Activated naive CD4-positive, alpha-beta T cell treated with anti-CD3 and anti-CD28 coated beads for 36 hours (primary cell): ENCODE data around the gene GCLM. TPM values are rescaled to one million over a fixed set of nuclear protein-coding genes. Genes with fewer than 3 reads are reported as not detected.
"Not testable (repeated sequence)": the region's sequence is repeated elsewhere in the genome, so short reads cannot be mapped to it uniquely, and the experiment has no call there.

Experiments used
- CTCF ChIA-PET: fragments of 350-600 bp; sonication (Branson Sonifier 250); formaldehyde crosslinking; loops from one replicate; lab custom pipeline; 2021; ENCODE audit warnings: antibody characterized with exemption; lab: Charles Lee
- DNase-seq: peaks from one replicate; pipeline ENCODE4 v3.0.0-alpha.2; 2020
- H3K27ac Mint-ChIP-seq: one replicate; pipeline ENCODE4 v1.8.0; 2021; ENCODE audit warnings: mild to moderate bottlenecking, mixed read lengths
- H3K27me3 Mint-ChIP-seq: one replicate; pipeline ENCODE4 v1.8.0; 2021; ENCODE audit warnings: low read depth, mixed read lengths
- H3K36me3 Mint-ChIP-seq: one replicate; pipeline ENCODE4 v1.8.0; 2021; ENCODE audit warnings: low read depth, mixed read lengths
- H3K4me1 Mint-ChIP-seq: one replicate; pipeline ENCODE4 v1.8.0; 2021; ENCODE audit warnings: low read depth, mixed read lengths
- H3K4me3 Mint-ChIP-seq: one replicate; pipeline ENCODE4 v1.8.0; 2021; ENCODE audit warnings: mild to moderate bottlenecking, moderate library complexity, mixed read lengths
- H3K9me3 Mint-ChIP-seq: one replicate; pipeline ENCODE4 v1.8.0; 2021; ENCODE audit warnings: mixed read lengths
- intact Hi-C: fragments of 100-400 bp; cut with micrococcal nuclease; formaldehyde crosslinking; loops from one replicate; pipeline ENCODE4 v1.15.1; 2023
- total RNA-seq, 2 experiments: library from RNA; stranded (reverse); gene quantifications; one replicate each; pipeline ENCODE4 v1.2.3, GENCODE V29; 2021

Gene GCLM
- total RNA-seq, 2 experiments from 2014 or later = 19.5 to 22.7 TPM

DNA sequence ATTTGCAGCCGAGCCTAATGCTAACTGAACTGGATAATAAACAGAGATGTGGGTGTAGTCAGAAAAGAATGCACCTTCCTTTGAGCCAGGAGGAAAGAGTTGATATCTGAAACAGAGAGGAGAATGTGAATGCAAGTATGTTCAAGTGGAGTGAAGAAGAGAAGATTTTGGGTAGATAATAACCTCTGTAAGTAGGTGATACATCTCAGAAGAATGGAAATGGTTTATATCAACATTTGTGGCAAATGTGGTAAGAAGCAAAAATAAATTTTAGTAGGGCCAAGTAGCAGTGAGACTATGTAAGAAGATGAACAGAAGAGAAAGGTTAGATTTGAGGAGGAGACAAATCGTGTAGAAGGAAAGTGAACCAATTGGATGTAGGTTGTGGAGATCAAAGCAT is 28.5 kb downstream of the GCLM start:
- peaks cover 30% of the 10 kb centered on the region for H3K4me1 Mint-ChIP-seq
- intact Hi-C loops = no loop called here
- H3K9me3 Mint-ChIP-seq = no peaks in the 10 kb centered on the region
- CTCF ChIA-PET = no interaction called here
- no peak for DNase-seq
- no peaks in the 10 kb centered on the region for H3K27me3 Mint-ChIP-seq
- H3K27ac Mint-ChIP-seq = peak overlapping the region; percentile 15
- peaks cover 30% of the 10 kb centered on the region for H3K36me3 Mint-ChIP-seq
- H3K4me3 Mint-ChIP-seq = no peak overlapping the region

DNA sequence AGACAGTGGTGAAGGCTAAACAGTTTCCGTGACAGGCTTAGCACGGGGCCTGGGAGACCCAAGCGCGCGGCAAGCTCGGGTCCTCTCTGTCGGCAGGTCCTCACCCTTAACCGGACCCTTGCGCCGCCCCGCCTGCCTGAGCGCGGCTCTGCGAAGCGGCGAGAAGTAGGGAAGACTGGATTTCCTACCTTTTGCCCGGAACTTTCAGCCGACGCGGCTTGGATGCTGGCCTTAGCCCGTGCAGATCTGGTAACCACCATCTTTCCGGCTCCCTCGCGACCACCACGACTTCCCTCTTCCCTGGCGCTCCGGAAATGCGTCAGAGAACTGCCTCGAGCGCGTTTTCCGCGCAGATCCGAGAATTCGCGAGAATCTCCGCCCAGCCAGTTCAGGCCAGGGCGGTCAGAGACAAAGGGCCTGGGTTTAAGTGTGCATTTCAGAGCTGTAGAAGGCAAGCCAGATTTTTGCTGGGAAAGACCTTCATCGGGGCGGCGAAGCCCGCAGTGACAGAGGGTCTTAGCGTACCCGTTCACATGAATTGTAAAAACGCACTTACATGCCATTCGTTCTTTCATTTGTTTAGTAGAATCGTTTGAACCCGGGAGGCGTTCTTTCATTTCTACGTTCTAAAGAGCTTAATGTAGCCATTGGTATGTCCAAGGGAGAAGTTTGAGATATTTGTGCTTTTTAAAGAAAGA is 30.2 kb downstream of the GCLM start, which contains the start of gene DNTTIP2:
Gene DNTTIP2 (minus strand): TSS at position 318 of the 698 bp plus-strand sequence. CDS start 58 bp downstream, at position 260.
- no peaks in the 10 kb centered on the region for H3K9me3 Mint-ChIP-seq
- CTCF ChIA-PET = interaction anchor here (0.6 to 1.9 kb wide), 3 partner anchors 29 to 94 kb away, joined by 3 to 6 read pairs (median 4); partner anchors contain the start of gene GCLM
- H3K36me3 Mint-ChIP-seq = peaks cover 39% of the 10 kb centered on the region
- intact Hi-C loops = loop anchor here (1.0 kb wide), 7 partner anchors 30 to 800 kb away; partner anchors contain the start of genes CCDC18, DR1, GCLM and MTF2
- DNase-seq = peak; percentile 95
- peaks cover 42% of the 10 kb centered on the region for H3K4me1 Mint-ChIP-seq
- peak within 1 kb of the TSS; percentile 92 for H3K4me3 Mint-ChIP-seq
- H3K27ac Mint-ChIP-seq = peak within 1 kb of the TSS; percentile 97
- no peaks in the 10 kb centered on the region for H3K27me3 Mint-ChIP-seq

DNA sequence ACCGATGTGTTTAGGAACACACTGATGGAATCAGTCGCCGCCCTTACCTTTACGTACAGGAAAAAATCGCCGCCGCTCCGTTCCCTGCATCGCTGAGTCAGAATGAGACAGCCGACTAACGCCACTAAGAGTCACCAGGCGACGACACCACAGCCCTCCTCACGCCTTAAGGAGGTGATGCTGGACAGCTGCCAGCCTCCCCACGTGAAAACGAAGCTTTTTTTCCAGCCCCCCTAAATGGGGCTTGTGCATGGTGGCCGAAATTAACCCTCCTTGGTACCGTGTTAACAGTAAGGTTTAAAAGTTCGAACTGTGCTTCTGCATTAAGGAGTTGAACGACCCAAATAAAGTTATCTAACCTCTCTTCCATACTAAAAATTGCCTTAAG is 30.7 kb downstream of the GCLM start:
- Mint-ChIP-seq H3K27ac (peak overlapping the region; percentile 97), H3K27me3 (no peaks in the 10 kb centered on the region), H3K4me3 (peak overlapping the region; percentile 92), H3K36me3 (peaks cover 43% of the 10 kb centered on the region), H3K4me1 (peaks cover 44% of the 10 kb centered on the region), H3K9me3 (no peaks in the 10 kb centered on the region)
- intact Hi-C loops = loop anchor here (1.0 kb wide), 2 partner anchors 159 to 506 kb away; no protein-coding TSS in a partner anchor
- peak; percentile 70 for DNase-seq
- CTCF ChIA-PET = interaction anchor here (1.3 to 1.9 kb wide), 2 partner anchors 29 to 31 kb away, joined by 4 to 6 read pairs; partner anchors contain the start of gene GCLM

DNA sequence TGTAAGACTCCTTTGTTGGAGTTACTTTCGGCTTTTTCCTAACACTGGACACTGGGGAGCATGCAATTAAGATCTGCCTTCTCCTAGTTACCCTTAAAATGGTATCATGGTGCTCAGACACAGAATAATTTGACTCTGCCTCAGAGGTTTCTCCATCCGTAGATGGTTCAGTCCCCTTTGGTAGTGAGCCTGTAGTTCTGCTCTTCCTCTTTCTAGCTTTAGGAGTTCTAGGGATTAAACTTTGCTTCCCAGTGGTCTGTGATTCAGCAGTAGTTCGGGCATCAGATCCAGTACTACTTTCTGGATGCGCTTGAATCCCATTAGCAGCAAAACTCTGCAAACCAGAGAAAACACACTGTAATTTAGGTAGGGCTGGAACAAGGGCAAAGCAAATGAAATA is 31.7 kb downstream of the GCLM start:
- H3K36me3 Mint-ChIP-seq = peaks cover 38% of the 10 kb centered on the region
- CTCF ChIA-PET = no interaction called here

DNA sequence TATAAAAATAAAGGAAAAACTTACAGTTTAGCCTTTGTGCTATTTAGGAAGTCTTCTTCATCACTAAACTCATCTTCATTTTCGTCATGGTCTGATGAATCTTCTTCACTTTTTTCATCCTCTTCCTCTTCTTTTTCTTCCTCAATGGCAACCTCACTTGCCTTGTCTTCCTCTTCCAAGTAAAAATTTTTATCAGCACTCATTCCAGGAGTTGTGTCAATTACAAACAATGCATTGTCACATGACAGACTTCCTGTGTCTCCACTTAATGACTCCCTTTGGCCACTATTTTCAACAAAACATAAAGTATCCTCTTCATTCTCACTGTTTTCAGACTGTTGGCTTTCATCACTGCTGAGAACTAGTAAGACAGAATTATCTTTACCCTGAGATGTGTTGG is 33.0 kb downstream of the GCLM start:
- CTCF ChIA-PET = no interaction called here
- peaks cover 50% of the 10 kb centered on the region for H3K36me3 Mint-ChIP-seq
- no peak for DNase-seq
- no peaks in the 10 kb centered on the region for H3K9me3 Mint-ChIP-seq
- H3K27ac Mint-ChIP-seq = peak overlapping the region; percentile 97
- H3K4me1 Mint-ChIP-seq = peaks cover 42% of the 10 kb centered on the region
- H3K27me3 Mint-ChIP-seq = no peaks in the 10 kb centered on the region
- H3K4me3 Mint-ChIP-seq = peak overlapping the region; percentile 61
- intact Hi-C loops = no loop called here

More for the DNA sequence above, 31.7 kb downstream of the GCLM start:
- Mint-ChIP-seq H3K9me3 (no peaks in the 10 kb centered on the region), H3K4me3 (peak overlapping the region; percentile 92), H3K27me3 (no peaks in the 10 kb centered on the region), H3K4me1 (peaks cover 42% of the 10 kb centered on the region), H3K27ac (peak overlapping the region; percentile 97)
- no peak for DNase-seq
- intact Hi-C loops = no loop called here

DNA sequence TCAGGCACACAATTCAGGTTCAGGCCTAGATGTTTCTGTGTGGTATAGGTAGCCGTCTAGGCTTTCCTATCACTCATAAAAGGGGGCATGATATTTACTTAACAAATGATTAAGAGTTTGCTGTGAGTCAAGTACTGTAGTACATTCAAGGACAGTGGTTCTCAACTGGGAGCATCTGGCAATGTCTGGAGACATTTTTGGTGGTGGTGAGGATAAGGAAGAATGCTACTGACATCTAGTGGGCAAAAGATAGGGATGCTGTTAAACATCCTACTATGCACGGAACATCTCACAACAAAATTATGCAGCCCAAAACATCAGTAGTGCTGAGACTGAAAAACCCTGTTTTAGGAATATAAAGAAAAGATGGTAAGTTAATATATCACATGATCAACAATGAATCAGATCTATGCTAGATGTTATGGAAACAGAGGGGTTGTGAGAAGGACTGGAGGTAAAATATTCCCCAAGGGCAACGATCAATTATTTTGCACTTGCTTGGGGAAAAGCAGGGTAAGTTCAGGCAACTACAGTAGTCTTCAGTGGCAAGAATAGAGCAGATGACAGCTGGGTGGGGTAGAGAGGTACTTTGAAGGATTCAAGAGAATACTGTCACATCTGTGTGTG is 35.1 kb downstream of the GCLM start:
- peak; percentile 14 for DNase-seq
- H3K27me3 Mint-ChIP-seq = no peaks in the 10 kb centered on the region

DNA sequence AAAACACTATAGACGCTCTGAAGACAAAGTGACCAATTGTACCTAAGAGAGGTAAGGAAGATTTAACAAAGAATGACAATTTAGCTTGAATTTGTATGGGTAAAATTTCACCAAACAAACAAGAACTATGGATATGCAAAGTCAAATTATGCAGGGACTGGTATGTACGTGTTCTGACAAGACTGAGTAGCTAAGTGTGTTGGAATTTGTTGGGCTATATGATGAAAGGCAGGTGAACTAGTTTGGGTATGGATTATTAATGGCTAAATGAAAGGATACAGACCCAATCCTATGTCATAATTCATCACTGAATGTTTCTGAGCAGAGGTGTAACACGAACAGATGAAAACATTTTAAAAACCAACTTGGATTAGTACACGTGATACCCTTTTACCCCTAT is 37.9 kb downstream of the GCLM start:
- peaks cover 17% of the 10 kb centered on the region for H3K4me1 Mint-ChIP-seq
- CTCF ChIA-PET = interaction anchor here (0.9 kb wide), 1 partner anchor 243 kb away, joined by 4 read pairs; no protein-coding TSS in a partner anchor
- intact Hi-C loops = no loop called here

More for the DNA sequence above, 35.1 kb downstream of the GCLM start:
- intact Hi-C loops = loop anchor here (1.0 kb wide), 2 partner anchors 27 to 244 kb away; no protein-coding TSS in a partner anchor
- CTCF ChIA-PET = no interaction called here
- H3K4me1 Mint-ChIP-seq = peaks cover 36% of the 10 kb centered on the region
- H3K36me3 Mint-ChIP-seq = peaks cover 54% of the 10 kb centered on the region
- no peaks in the 10 kb centered on the region for H3K9me3 Mint-ChIP-seq
- H3K27ac Mint-ChIP-seq = peak overlapping the region; percentile 28
- H3K4me3 Mint-ChIP-seq = no peak overlapping the region

DNA sequence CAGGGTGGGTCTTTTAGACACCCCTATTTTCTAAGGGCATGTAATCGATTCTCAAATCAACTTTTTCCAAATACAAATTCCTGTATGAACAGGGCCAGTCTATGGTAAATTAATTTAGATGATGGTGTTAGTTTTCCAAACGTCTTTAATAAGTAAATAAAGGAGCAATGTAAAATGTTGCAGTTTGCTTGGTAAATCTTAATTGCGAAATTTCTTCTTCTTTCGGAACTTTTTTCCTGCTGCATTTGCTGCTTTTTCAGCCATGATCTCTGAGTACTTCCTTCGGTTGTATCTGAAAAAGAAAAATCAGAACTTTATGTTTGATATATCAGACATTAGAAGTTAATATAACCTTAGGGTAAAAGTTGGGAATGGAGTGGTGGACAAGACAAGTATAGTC is 39.6 kb downstream of the GCLM start:
- Mint-ChIP-seq H3K27ac (no peak overlapping the region), H3K9me3 (no peaks in the 10 kb centered on the region), H3K36me3 (peaks cover 41% of the 10 kb centered on the region), H3K27me3 (no peaks in the 10 kb centered on the region), H3K4me1 (peaks cover 7% of the 10 kb centered on the region), H3K4me3 (no peak overlapping the region)
- DNase-seq = no peak
- intact Hi-C loops = no loop called here
- CTCF ChIA-PET = no interaction called here

More for the DNA sequence above, 37.9 kb downstream of the GCLM start:
- H3K9me3 Mint-ChIP-seq = no peaks in the 10 kb centered on the region
- no peak for DNase-seq
- H3K4me3 Mint-ChIP-seq = no peak overlapping the region
- peaks cover 45% of the 10 kb centered on the region for H3K36me3 Mint-ChIP-seq
- H3K27me3 Mint-ChIP-seq = no peaks in the 10 kb centered on the region
- H3K27ac Mint-ChIP-seq = peak overlapping the region; percentile 52

DNA sequence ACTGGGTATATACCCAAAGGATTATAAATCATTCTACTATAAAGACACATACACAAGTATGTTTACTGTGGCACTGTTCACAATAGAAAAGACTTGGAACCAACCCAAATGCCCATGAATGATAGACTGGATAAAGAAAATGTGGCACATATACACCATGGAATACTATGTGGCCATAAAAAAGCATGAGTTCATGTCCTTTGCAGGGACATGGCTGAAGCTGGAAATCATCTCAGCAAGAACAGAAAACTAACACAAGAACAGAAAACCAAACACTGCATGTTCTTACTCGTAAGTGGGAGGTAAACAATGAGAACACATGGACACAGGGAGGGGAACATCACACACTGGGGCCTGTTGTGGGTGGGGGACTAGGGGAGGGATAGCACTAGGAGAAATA is 40.7 kb downstream of the GCLM start:
- H3K27ac Mint-ChIP-seq, intact Hi-C loops, H3K4me3 Mint-ChIP-seq, H3K27me3 Mint-ChIP-seq, H3K4me1 Mint-ChIP-seq, DNase-seq, H3K9me3 Mint-ChIP-seq: not testable (repeated sequence)
- CTCF ChIA-PET = interaction anchor here (0.5 to 1.0 kb wide), 2 partner anchors 10 to 14 kb away, joined by 3 read pairs; no protein-coding TSS in a partner anchor
- peaks cover 31% of the 10 kb centered on the region for H3K36me3 Mint-ChIP-seq

DNA sequence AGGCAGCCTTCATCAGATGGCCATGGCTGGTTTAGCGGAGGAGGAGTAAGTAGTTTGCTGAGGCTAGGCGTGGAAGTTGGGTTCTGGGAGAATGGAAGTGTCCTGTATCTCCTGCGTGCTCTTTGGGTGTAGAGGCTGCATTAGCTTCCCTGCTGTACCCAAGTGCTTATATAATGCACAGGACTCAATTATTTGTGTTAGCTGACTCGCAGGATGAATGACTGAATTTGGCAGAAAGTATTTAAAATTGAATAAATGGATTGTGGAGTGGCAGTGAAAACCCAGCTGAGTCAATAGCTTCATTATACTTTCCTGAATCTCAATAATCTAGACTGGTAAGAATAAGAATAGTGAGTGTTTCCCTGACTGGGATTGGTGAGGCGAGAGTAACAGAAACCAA is 44.0 kb downstream of the GCLM start:
- CTCF ChIA-PET = no interaction called here
- Mint-ChIP-seq H3K9me3 (no peaks in the 10 kb centered on the region), H3K4me3 (no peak overlapping the region), H3K27me3 (no peaks in the 10 kb centered on the region), H3K4me1 (no peaks in the 10 kb centered on the region), H3K36me3 (peaks cover 16% of the 10 kb centered on the region), H3K27ac (no peak overlapping the region)
- intact Hi-C loops = no loop called here
- no peak for DNase-seq

DNA sequence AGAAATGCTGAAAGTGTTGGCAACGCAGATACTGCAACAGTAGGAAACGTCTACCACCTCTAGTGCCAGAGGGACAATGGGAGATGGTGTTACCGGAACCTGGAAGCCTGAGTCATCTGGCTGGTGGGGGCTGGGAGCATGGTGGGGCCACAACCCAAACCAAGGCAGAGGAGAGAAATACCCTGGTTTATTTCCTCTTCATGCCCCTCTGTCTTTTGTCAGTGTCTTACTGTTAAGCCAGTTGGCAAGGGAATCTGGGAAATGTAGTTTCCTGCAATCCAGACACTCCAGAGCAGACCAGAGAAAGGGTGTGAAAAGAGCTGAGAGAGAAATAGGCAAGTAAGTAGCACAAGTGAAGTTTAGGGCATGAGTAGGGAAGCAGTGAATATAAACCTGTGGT is 45.1 kb downstream of the GCLM start:
- no peaks in the 10 kb centered on the region for H3K9me3 Mint-ChIP-seq
- H3K4me1 Mint-ChIP-seq = no peaks in the 10 kb centered on the region
- CTCF ChIA-PET = no interaction called here
- intact Hi-C loops = no loop called here
- no peak overlapping the region for H3K4me3 Mint-ChIP-seq
- H3K27ac Mint-ChIP-seq = no peak overlapping the region
- no peak for DNase-seq
- peaks cover 11% of the 10 kb centered on the region for H3K36me3 Mint-ChIP-seq
- H3K27me3 Mint-ChIP-seq = no peaks in the 10 kb centered on the region

DNA sequence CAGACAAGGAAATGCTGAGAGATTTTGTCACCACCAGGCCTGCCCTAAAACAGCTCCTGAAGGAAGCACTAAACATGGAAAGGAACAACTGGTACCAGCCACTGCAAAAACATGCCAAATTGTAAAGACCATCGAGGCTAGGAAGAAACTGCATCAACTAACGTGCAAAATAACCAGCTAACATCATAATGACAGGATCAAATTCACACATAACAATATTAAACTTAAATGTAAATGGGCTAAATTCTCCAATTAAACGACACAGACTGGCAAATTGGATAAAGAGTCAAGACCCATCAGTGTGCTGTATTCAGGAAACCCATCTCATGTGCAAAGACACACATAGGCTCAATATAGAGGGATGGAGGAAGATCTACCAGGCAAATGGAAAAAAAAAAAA is 51.6 kb downstream of the GCLM start:
- CTCF ChIA-PET = interaction anchor here (0.6 kb wide), 2 partner anchors 11 to 496 kb away, joined by 3 to 5 read pairs; no protein-coding TSS in a partner anchor
- DNase-seq, H3K27ac Mint-ChIP-seq, H3K9me3 Mint-ChIP-seq, H3K4me3 Mint-ChIP-seq, H3K27me3 Mint-ChIP-seq, H3K4me1 Mint-ChIP-seq, intact Hi-C loops, H3K36me3 Mint-ChIP-seq: not testable (repeated sequence)
